ENCODE data around the gene GRIK4. TPM values are rescaled to one million over a fixed set of nuclear protein-coding genes. Genes with fewer than 3 reads are reported as not detected.

Gene GRIK4
- total and polyA plus RNA-seq, 2 experiments from 2014 or later: 0.28 to 0.45 TPM

DNA sequence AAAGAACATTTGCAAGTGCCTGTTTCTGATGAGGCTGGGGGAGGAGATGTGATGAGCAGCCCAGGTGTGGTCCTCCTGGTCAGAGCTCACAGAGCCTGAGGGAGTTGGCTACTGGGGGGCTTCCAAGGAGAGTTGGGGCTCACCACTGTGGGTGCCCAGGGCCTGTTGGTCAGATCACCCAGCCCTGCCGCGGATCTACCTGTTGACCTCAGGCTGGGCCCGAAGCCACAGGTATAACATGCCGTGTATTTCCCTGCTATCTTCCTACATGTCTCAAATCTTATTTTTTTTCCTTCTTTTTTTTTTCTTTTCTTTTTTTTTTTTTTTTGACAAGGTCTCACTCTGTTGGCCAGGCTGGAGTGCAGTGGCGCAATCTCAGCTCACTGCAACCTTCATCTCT lies 312.7 kb downstream of the GRIK4 start:
- Histone ChIP-seq H3K36me3 (no peaks in the 10 kb centered on the region), H3K9me3 (ENCODE audit: low read depth) (no peaks in the 10 kb centered on the region), H3K27me3 (peaks cover 30% of the 10 kb centered on the region), H3K27ac (no peak overlapping the region), H3K4me3 (no peak overlapping the region), H3K4me1 (ENCODE audit: low read depth) (no peaks in the 10 kb centered on the region)
- no peak for DNase-seq (ENCODE audit: low read depth in 1 of 2, low spot score in 1 of 2)
- TF ChIP-seq, protein P1, sequence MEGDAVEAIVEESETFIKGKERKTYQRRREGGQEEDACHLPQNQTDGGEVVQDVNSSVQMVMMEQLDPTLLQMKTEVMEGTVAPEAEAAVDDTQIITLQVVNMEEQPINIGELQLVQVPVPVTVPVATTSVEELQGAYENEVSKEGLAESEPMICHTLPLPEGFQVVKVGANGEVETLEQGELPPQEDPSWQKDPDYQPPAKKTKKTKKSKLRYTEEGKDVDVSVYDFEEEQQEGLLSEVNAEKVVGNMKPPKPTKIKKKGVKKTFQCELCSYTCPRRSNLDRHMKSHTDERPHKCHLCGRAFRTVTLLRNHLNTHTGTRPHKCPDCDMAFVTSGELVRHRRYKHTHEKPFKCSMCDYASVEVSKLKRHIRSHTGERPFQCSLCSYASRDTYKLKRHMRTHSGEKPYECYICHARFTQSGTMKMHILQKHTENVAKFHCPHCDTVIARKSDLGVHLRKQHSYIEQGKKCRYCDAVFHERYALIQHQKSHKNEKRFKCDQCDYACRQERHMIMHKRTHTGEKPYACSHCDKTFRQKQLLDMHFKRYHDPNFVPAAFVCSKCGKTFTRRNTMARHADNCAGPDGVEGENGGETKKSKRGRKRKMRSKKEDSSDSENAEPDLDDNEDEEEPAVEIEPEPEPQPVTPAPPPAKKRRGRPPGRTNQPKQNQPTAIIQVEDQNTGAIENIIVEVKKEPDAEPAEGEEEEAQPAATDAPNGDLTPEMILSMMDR (IDR thresholded peaks at IDR 0.05; ENCODE audit: low read depth, low read length): no peak

DNA sequence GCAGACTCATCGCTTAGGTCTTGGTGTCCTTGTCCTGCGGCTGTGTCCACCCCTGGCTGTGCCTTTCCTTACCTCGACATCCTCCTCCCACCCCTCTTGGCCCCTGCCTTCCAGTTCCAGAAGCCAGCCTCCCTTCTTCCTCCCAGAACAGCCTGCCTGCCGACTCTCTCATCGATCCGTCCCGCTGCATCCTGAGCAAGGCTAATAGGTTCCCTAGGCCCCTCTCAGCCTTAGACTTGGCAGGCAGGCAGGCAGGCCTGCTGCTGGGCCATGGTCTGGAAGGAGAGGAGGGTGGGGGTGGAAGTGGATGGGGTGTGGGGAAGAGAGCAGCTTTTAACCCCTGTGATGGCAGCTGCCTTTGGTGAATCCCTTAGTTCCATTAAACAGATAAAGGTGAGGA lies 315.6 kb downstream of the GRIK4 start:
- no peak overlapping the region for H3K4me3 ChIP-seq
- no peaks in the 10 kb centered on the region for H3K9me3 ChIP-seq (ENCODE audit: low read depth)
- no peaks in the 10 kb centered on the region for H3K36me3 ChIP-seq
- H3K4me1 ChIP-seq (ENCODE audit: low read depth): no peaks in the 10 kb centered on the region
- H3K27me3 ChIP-seq: peaks cover 17% of the 10 kb centered on the region
- H3K27ac ChIP-seq: no peak overlapping the region
- TF ChIP-seq, protein P1 (IDR thresholded peaks at IDR 0.05; ENCODE audit: low read depth, low read length): no peak
- DNase-seq (ENCODE audit: low read depth in 1 of 2, low spot score in 1 of 2): no peak

DNA sequence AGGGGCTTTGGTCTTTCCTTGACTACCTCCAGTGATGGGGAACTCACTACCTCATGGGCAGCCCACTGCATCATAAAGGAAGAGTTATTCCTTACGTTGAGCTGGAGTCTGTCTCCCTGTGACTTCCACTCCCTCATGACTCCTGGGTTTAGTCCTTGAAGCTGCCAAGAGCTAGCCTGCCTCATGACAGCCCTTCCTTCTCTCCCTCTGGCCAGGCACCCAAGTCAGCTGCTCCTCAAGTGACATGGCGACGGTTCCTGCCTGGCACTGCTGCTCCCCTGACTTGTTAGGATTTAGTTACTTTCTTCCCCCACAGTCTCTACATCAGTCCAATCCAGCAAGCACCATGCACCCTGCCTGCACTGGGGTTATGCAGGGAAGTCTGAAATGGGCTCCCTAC lies 316.3 kb downstream of the GRIK4 start:
- Histone ChIP-seq H3K4me3 (no peak overlapping the region), H3K27ac (no peak overlapping the region), H3K27me3 (peaks cover 16% of the 10 kb centered on the region), H3K4me1 (ENCODE audit: low read depth) (peaks cover 5% of the 10 kb centered on the region), H3K36me3 (no peaks in the 10 kb centered on the region), H3K9me3 (ENCODE audit: low read depth) (no peaks in the 10 kb centered on the region)
- TF ChIP-seq, protein P1 (IDR thresholded peaks at IDR 0.05; ENCODE audit: low read depth, low read length): no peak
- DNase-seq (ENCODE audit: low read depth in 1 of 2, low spot score in 1 of 2): no peak

DNA sequence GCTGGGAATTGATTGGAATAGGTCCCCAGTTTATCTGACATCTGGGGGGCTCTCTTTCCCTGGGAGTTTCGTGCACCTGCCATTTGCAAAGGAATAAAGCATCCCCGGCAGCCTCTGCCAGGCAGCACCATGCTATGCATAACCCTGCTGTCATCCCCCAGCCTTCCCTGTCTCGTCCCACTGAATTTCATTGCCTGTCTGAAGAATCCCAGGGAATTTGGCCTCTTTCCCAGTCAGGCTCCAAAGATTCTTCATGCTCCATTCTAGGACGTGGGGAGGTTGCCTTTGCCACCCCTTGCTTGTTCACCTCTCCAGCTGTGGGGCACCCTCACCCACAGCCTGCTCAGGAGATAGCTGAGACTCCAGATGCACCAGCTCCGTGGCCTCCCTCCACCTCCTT lies 317.3 kb downstream of the GRIK4 start:
- Histone ChIP-seq H3K4me1 (ENCODE audit: low read depth) (peaks cover 5% of the 10 kb centered on the region), H3K36me3 (no peaks in the 10 kb centered on the region), H3K9me3 (ENCODE audit: low read depth) (no peaks in the 10 kb centered on the region), H3K27ac (no peak overlapping the region), H3K27me3 (peaks cover 8% of the 10 kb centered on the region), H3K4me3 (no peak overlapping the region)
- DNase-seq (ENCODE audit: low read depth in 1 of 2, low spot score in 1 of 2): no peak
- TF ChIP-seq, protein P1 (IDR thresholded peaks at IDR 0.05; ENCODE audit: low read depth, low read length): no peak

DNA sequence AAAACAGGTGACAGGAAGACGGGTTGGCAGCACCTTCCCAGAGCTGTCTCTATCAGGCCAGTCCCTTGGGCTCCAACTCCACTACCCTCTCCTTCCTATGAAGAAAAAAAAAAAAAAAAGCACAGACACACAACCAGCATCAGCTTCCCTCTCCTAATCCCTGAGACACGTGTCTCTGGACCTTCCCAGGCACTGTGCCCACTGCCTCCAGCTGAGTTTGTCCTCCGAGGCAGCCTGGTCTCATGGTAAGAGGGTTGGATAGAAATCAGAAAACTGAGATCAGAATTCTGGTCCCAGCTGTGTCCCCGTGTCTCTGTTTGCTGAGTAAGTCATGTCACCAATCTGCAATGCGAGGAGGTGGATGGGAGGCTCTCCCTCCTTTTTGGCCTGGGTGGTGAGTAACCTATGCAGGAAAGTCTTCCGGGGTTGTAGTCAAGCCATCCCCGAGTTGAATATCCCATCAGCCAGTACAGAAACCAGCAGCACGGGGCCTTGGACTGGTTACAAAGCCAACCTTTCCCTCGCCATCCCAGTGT lies 318.6 kb downstream of the GRIK4 start:
- H3K27ac ChIP-seq: no peak overlapping the region
- peaks cover 5% of the 10 kb centered on the region for H3K4me1 ChIP-seq (ENCODE audit: low read depth)
- TF ChIP-seq, protein P1 (IDR thresholded peaks at IDR 0.05; ENCODE audit: low read depth, low read length): no peak
- DNase-seq (ENCODE audit: low read depth in 1 of 2, low spot score in 1 of 2): no peak
- peaks cover 8% of the 10 kb centered on the region for H3K27me3 ChIP-seq
- no peaks in the 10 kb centered on the region for H3K36me3 ChIP-seq
- no peak overlapping the region for H3K4me3 ChIP-seq
- H3K9me3 ChIP-seq (ENCODE audit: low read depth): no peaks in the 10 kb centered on the region
